Measurements from ENCODE around the gene CCDC15.

DNA sequence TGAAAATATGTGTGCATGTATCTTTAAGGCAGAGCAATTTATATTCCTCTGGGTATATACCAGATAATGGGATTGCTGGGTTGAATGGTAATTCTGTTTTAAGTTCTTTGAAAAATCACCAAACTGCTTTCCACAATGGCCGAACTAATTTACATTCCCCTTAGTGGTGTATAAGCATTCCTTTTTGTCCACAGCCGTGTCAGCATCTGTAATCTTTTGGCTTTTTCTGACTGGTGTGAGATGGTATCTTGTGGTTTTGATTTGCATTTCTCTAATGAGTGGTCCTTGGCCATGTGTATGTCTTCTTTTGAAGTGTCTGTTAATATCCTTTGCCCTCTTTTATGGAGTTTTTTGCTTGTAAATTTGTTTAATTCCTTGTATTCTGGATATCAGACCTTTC, 24.3 kb downstream of the CCDC15 start:
- TF ChIP-seq POLR2A (IDR thresholded peaks at IDR 0.05) (no peak), POLR2AphosphoS5 (IDR thresholded peaks at IDR 0.05) (no peak)
- TF ChIP-seq, protein P1, sequence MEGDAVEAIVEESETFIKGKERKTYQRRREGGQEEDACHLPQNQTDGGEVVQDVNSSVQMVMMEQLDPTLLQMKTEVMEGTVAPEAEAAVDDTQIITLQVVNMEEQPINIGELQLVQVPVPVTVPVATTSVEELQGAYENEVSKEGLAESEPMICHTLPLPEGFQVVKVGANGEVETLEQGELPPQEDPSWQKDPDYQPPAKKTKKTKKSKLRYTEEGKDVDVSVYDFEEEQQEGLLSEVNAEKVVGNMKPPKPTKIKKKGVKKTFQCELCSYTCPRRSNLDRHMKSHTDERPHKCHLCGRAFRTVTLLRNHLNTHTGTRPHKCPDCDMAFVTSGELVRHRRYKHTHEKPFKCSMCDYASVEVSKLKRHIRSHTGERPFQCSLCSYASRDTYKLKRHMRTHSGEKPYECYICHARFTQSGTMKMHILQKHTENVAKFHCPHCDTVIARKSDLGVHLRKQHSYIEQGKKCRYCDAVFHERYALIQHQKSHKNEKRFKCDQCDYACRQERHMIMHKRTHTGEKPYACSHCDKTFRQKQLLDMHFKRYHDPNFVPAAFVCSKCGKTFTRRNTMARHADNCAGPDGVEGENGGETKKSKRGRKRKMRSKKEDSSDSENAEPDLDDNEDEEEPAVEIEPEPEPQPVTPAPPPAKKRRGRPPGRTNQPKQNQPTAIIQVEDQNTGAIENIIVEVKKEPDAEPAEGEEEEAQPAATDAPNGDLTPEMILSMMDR (IDR thresholded peaks at IDR 0.05), result no peak
